Activated T-cell treated with anti-CD3 and anti-CD28 coated beads, Interleukin-2, amount 50 U/mL, for 72 hours (primary cell): ENCODE measurements around the gene ABHD12. TPM values are rescaled to one million over a fixed set of nuclear protein-coding genes. Genes with fewer than 3 reads are reported as not detected.

Experiments used
- ATAC-seq, 2 donors: fragments of 150-1000 bp; cut with Tn5 transposase; replicated peaks in 1 of 2; 2 replicates each; pipeline ENCODE4 v1.10.0; 2021; ENCODE audit warnings: moderate library complexity in 2 of 2, mild to moderate bottlenecking in 1 of 2
- DNase-seq, 2 donors: peaks; one replicate each; pipeline ENCODE4 v3.0.0; 2021 to 2022; ENCODE audit warnings: mixed read lengths in 1 of 2
- H3K27ac Mint-ChIP-seq: one replicate; pipeline ENCODE4 v1.8.0; 2022; ENCODE audit warnings: mild to moderate bottlenecking, moderate library complexity, mixed read lengths
- H3K27me3 Mint-ChIP-seq: one replicate; pipeline ENCODE4 v1.8.0; 2022; ENCODE audit warnings: low read depth, mixed read lengths
- H3K36me3 Mint-ChIP-seq, 2 donors: one replicate each; pipeline ENCODE4 v1.8.0; 2022; ENCODE audit warnings: mixed read lengths in 2 of 2, mild to moderate bottlenecking in 1 of 2; ENCODE audit not compliant: insufficient read depth in 2 of 2
- H3K4me1 Mint-ChIP-seq: one replicate; pipeline ENCODE4 v1.8.0; 2022; ENCODE audit warnings: low read depth, mixed read lengths
- H3K4me3 Mint-ChIP-seq, 2 donors: one replicate each; pipeline ENCODE4 v1.8.0; 2022; ENCODE audit warnings: mild to moderate bottlenecking in 2 of 2, mixed read lengths in 2 of 2, moderate library complexity in 2 of 2
- H3K9me3 Mint-ChIP-seq, 2 donors: one replicate each; pipeline ENCODE4 v1.8.0; 2022; ENCODE audit warnings: mixed read lengths in 2 of 2
- total RNA-seq, 2 donors: library from RNA; stranded (reverse); gene quantifications; one replicate each; pipeline ENCODE4 v1.2.3, GENCODE V29; 2022

ABHD12 gene
- total RNA-seq, 2 donors from 2014 or later: 25.5 to 26.5 TPM

GRCh38 chr20:25310268-25310920 lies 80.2 kb downstream of the ABHD12 start:
- H3K27ac Mint-ChIP-seq: peak overlapping the region; percentile 80
- peak; percentile 58 to 68 for DNase-seq
- no peaks in the 10 kb centered on the region for H3K27me3 Mint-ChIP-seq
- peaks cover 0 to 2% of the 10 kb centered on the region in 2 donors for H3K36me3 Mint-ChIP-seq
- peaks cover 54% of the 10 kb centered on the region for H3K4me1 Mint-ChIP-seq
- H3K9me3 Mint-ChIP-seq: no peaks in the 10 kb centered on the region
- H3K4me3 Mint-ChIP-seq: peak overlapping the region; percentile 72 to 77
- peak; percentile 91 to 94 for ATAC-seq

GRCh38 chr20:25309395-25310267 lies 81.0 kb downstream of the ABHD12 start:
- Mint-ChIP-seq H3K36me3 (peaks cover 0 to 2% of the 10 kb centered on the region in 2 donors), H3K27me3 (no peaks in the 10 kb centered on the region), H3K27ac (peak overlapping the region; percentile 20), H3K9me3 (no peaks in the 10 kb centered on the region), H3K4me1 (peaks cover 48% of the 10 kb centered on the region), H3K4me3 (peak overlapping the region in 1 of 2 donors; percentile 77)
- peak; percentile 18 to 33 for ATAC-seq
- DNase-seq: peak; percentile 24 to 28

- peaks cover 40% of the 10 kb centered on the region for H3K4me1 Mint-ChIP-seq
- peak in 1 of 2 donors; percentile 25 for DNase-seq
- no peak overlapping the region for H3K27ac Mint-ChIP-seq
- ATAC-seq: peak in 1 of 2 donors; percentile 22
- peaks cover 0 to 2% of the 10 kb centered on the region in 2 donors for H3K36me3 Mint-ChIP-seq
- no peaks in the 10 kb centered on the region for H3K27me3 Mint-ChIP-seq
- H3K9me3 Mint-ChIP-seq: no peaks in the 10 kb centered on the region
- no peak overlapping the region for H3K4me3 Mint-ChIP-seq
These were observed 81.8 kb downstream of the ABHD12 start for GRCh38 chr20:25308671-25309394.

GRCh38 chr20:25308083-25308491 lies 82.5 kb downstream of the ABHD12 start:
- no peaks in the 10 kb centered on the region for H3K27me3 Mint-ChIP-seq
- H3K36me3 Mint-ChIP-seq: peaks cover 0 to 2% of the 10 kb centered on the region in 2 donors
- H3K27ac Mint-ChIP-seq: no peak overlapping the region
- no peak overlapping the region for H3K4me3 Mint-ChIP-seq
- ATAC-seq (no peak), DNase-seq (no peak)
- peaks cover 34% of the 10 kb centered on the region for H3K4me1 Mint-ChIP-seq
- H3K9me3 Mint-ChIP-seq: no peaks in the 10 kb centered on the region

- Mint-ChIP-seq H3K9me3 (no peaks in the 10 kb centered on the region), H3K27me3 (no peaks in the 10 kb centered on the region), H3K4me1 (peaks cover 33% of the 10 kb centered on the region), H3K27ac (no peak overlapping the region), H3K4me3 (no peak overlapping the region), H3K36me3 (peaks cover 0 to 2% of the 10 kb centered on the region in 2 donors)
- DNase-seq (no peak), ATAC-seq (no peak)
These were observed 83.4 kb downstream of the ABHD12 start for GRCh38 chr20:25306991-25307903.

- H3K9me3 Mint-ChIP-seq: no peaks in the 10 kb centered on the region
- no peak for ATAC-seq
- H3K27ac Mint-ChIP-seq: no peak overlapping the region
- H3K4me1 Mint-ChIP-seq: peaks cover 5% of the 10 kb centered on the region
- no peaks in the 10 kb centered on the region for H3K27me3 Mint-ChIP-seq
- peaks cover 0 to 2% of the 10 kb centered on the region in 2 donors for H3K36me3 Mint-ChIP-seq
- no peak for DNase-seq
- H3K4me3 Mint-ChIP-seq: no peak overlapping the region
These were observed 86.5 kb downstream of the ABHD12 start for GRCh38 chr20:25304025-25304549.

- no peak for DNase-seq
- no peaks in the 10 kb centered on the region for H3K4me1 Mint-ChIP-seq
- ATAC-seq: no peak
- H3K9me3 Mint-ChIP-seq: no peaks in the 10 kb centered on the region
- H3K27ac Mint-ChIP-seq: no peak overlapping the region
- no peak overlapping the region for H3K4me3 Mint-ChIP-seq
- peaks cover 0 to 2% of the 10 kb centered on the region in 2 donors for H3K36me3 Mint-ChIP-seq
- no peaks in the 10 kb centered on the region for H3K27me3 Mint-ChIP-seq
These were observed 87.2 kb downstream of the ABHD12 start for GRCh38 chr20:25303292-25304024.

- no peak overlapping the region for H3K27ac Mint-ChIP-seq
- H3K4me1 Mint-ChIP-seq: no peaks in the 10 kb centered on the region
- H3K27me3 Mint-ChIP-seq: no peaks in the 10 kb centered on the region
- H3K4me3 Mint-ChIP-seq: no peak overlapping the region
- H3K9me3 Mint-ChIP-seq: no peaks in the 10 kb centered on the region
- ATAC-seq (peak; percentile 4 to 16), DNase-seq (no peak)
- H3K36me3 Mint-ChIP-seq: peaks cover 0 to 2% of the 10 kb centered on the region in 2 donors
These were observed 88.0 kb downstream of the ABHD12 start for GRCh38 chr20:25302596-25302995.

GRCh38 chr20:25301357-25301920 lies 89.2 kb downstream of the ABHD12 start:
- ATAC-seq (peak in 1 of 2 donors; percentile 10), DNase-seq (no peak)
- Mint-ChIP-seq H3K36me3 (no peaks in the 10 kb centered on the region), H3K27me3 (no peaks in the 10 kb centered on the region), H3K4me1 (no peaks in the 10 kb centered on the region), H3K9me3 (no peaks in the 10 kb centered on the region), H3K4me3 (no peak overlapping the region), H3K27ac (peak overlapping the region; percentile 40)

GRCh38 chr20:25300496-25301170 lies 90.0 kb downstream of the ABHD12 start:
- H3K4me1 Mint-ChIP-seq: no peaks in the 10 kb centered on the region
- no peak for ATAC-seq
- H3K27ac Mint-ChIP-seq: peak overlapping the region; percentile 40
- no peaks in the 10 kb centered on the region for H3K9me3 Mint-ChIP-seq
- no peaks in the 10 kb centered on the region for H3K36me3 Mint-ChIP-seq
- H3K27me3 Mint-ChIP-seq: no peaks in the 10 kb centered on the region
- DNase-seq: no peak
- H3K4me3 Mint-ChIP-seq: no peak overlapping the region

GRCh38 chr20:25299806-25300205 lies 90.8 kb downstream of the ABHD12 start:
- DNase-seq (no peak), ATAC-seq (no peak)
- Mint-ChIP-seq H3K27ac (no peak overlapping the region), H3K4me3 (no peak overlapping the region), H3K36me3 (no peaks in the 10 kb centered on the region), H3K9me3 (no peaks in the 10 kb centered on the region), H3K27me3 (no peaks in the 10 kb centered on the region), H3K4me1 (no peaks in the 10 kb centered on the region)
